ENCODE measurements around the gene WASF2.
A peak's percentile ranks its signal among the peaks of the same experiment; 100 is the strongest.

WASF2 gene

GRCh38 chr1:27527890-27528817 lies 38.2 kb upstream of the WASF2 start:
- H3K27me3 ChIP-seq (ENCODE audit: control insufficient read depth, insufficient read depth, low read length) = no peaks in the 10 kb centered on the region
- H3K4me1 ChIP-seq (ENCODE audit: control insufficient read depth, insufficient read depth, low read length) = peaks cover 56% of the 10 kb centered on the region
- peak overlapping the region; percentile 59 for H3K9ac ChIP-seq (ENCODE audit: low read length)
- peaks cover 4% of the 10 kb centered on the region for H3K36me3 ChIP-seq (ENCODE audit: control insufficient read depth, insufficient read depth, low read length)
- peak overlapping the region; percentile 42 for H3K4me3 ChIP-seq (ENCODE audit: low read length)
- H3K9me3 ChIP-seq (ENCODE audit: control insufficient read depth, low read length) = no peaks in the 10 kb centered on the region

- no peaks in the 10 kb centered on the region for H3K27me3 ChIP-seq (ENCODE audit: control insufficient read depth, insufficient read depth, low read length)
- no peaks in the 10 kb centered on the region for H3K9me3 ChIP-seq (ENCODE audit: control insufficient read depth, low read length)
- no peaks in the 10 kb centered on the region for H3K36me3 ChIP-seq (ENCODE audit: control insufficient read depth, insufficient read depth, low read length)
- peak overlapping the region; percentile 59 for H3K9ac ChIP-seq (ENCODE audit: low read length)
- H3K4me3 ChIP-seq (ENCODE audit: low read length) = peak overlapping the region; percentile 42
- H3K4me1 ChIP-seq (ENCODE audit: control insufficient read depth, insufficient read depth, low read length) = peaks cover 64% of the 10 kb centered on the region
Measured at GRCh38 chr1:27527223-27527889, 37.4 kb upstream of the WASF2 start.

GRCh38 chr1:27526569-27527222 lies 36.7 kb upstream of the WASF2 start:
- Histone ChIP-seq H3K9ac (ENCODE audit: low read length) (peak overlapping the region; percentile 59), H3K4me1 (ENCODE audit: control insufficient read depth, insufficient read depth, low read length) (peaks cover 71% of the 10 kb centered on the region), H3K4me3 (ENCODE audit: low read length) (no peak overlapping the region), H3K27me3 (ENCODE audit: control insufficient read depth, insufficient read depth, low read length) (no peaks in the 10 kb centered on the region), H3K9me3 (ENCODE audit: control insufficient read depth, low read length) (no peaks in the 10 kb centered on the region), H3K36me3 (ENCODE audit: control insufficient read depth, insufficient read depth, low read length) (no peaks in the 10 kb centered on the region)

- Histone ChIP-seq H3K9ac (ENCODE audit: low read length) (peak overlapping the region; percentile 24), H3K4me1 (ENCODE audit: control insufficient read depth, insufficient read depth, low read length) (peaks cover 82% of the 10 kb centered on the region), H3K36me3 (ENCODE audit: control insufficient read depth, insufficient read depth, low read length) (no peaks in the 10 kb centered on the region), H3K4me3 (ENCODE audit: low read length) (no peak overlapping the region), H3K27me3 (ENCODE audit: control insufficient read depth, insufficient read depth, low read length) (no peaks in the 10 kb centered on the region), H3K9me3 (ENCODE audit: control insufficient read depth, low read length) (no peaks in the 10 kb centered on the region)
Measured at GRCh38 chr1:27525296-27526272, 35.6 kb upstream of the WASF2 start.

- H3K36me3 ChIP-seq (ENCODE audit: control insufficient read depth, insufficient read depth, low read length) = no peaks in the 10 kb centered on the region
- H3K9ac ChIP-seq (ENCODE audit: low read length) = peak overlapping the region; percentile 56
- H3K4me3 ChIP-seq (ENCODE audit: low read length) = peak overlapping the region; percentile 49
- peaks cover 90% of the 10 kb centered on the region for H3K4me1 ChIP-seq (ENCODE audit: control insufficient read depth, insufficient read depth, low read length)
- H3K27me3 ChIP-seq (ENCODE audit: control insufficient read depth, insufficient read depth, low read length) = no peaks in the 10 kb centered on the region
- H3K9me3 ChIP-seq (ENCODE audit: control insufficient read depth, low read length) = no peaks in the 10 kb centered on the region
Measured at GRCh38 chr1:27523337-27524020, 33.5 kb upstream of the WASF2 start.

GRCh38 chr1:27522432-27523336 lies 32.7 kb upstream of the WASF2 start:
- no peaks in the 10 kb centered on the region for H3K36me3 ChIP-seq (ENCODE audit: control insufficient read depth, insufficient read depth, low read length)
- H3K9ac ChIP-seq (ENCODE audit: low read length) = peak overlapping the region; percentile 56
- peaks cover 92% of the 10 kb centered on the region for H3K4me1 ChIP-seq (ENCODE audit: control insufficient read depth, insufficient read depth, low read length)
- H3K27me3 ChIP-seq (ENCODE audit: control insufficient read depth, insufficient read depth, low read length) = no peaks in the 10 kb centered on the region
- peak overlapping the region; percentile 49 for H3K4me3 ChIP-seq (ENCODE audit: low read length)
- no peaks in the 10 kb centered on the region for H3K9me3 ChIP-seq (ENCODE audit: control insufficient read depth, low read length)

- no peaks in the 10 kb centered on the region for H3K36me3 ChIP-seq (ENCODE audit: control insufficient read depth, insufficient read depth, low read length)
- no peaks in the 10 kb centered on the region for H3K27me3 ChIP-seq (ENCODE audit: control insufficient read depth, insufficient read depth, low read length)
- no peak overlapping the region for H3K4me3 ChIP-seq (ENCODE audit: low read length)
- H3K9me3 ChIP-seq (ENCODE audit: control insufficient read depth, low read length) = no peaks in the 10 kb centered on the region
- H3K9ac ChIP-seq (ENCODE audit: low read length) = no peak overlapping the region
- H3K4me1 ChIP-seq (ENCODE audit: control insufficient read depth, insufficient read depth, low read length) = peaks cover 89% of the 10 kb centered on the region
Measured at GRCh38 chr1:27521861-27522431, 32.0 kb upstream of the WASF2 start.

GRCh38 chr1:27521336-27521831 lies 31.4 kb upstream of the WASF2 start:
- no peaks in the 10 kb centered on the region for H3K9me3 ChIP-seq (ENCODE audit: control insufficient read depth, low read length)
- no peaks in the 10 kb centered on the region for H3K27me3 ChIP-seq (ENCODE audit: control insufficient read depth, insufficient read depth, low read length)
- no peak overlapping the region for H3K4me3 ChIP-seq (ENCODE audit: low read length)
- H3K36me3 ChIP-seq (ENCODE audit: control insufficient read depth, insufficient read depth, low read length) = no peaks in the 10 kb centered on the region
- H3K9ac ChIP-seq (ENCODE audit: low read length) = peak overlapping the region; percentile 25
- peaks cover 86% of the 10 kb centered on the region for H3K4me1 ChIP-seq (ENCODE audit: control insufficient read depth, insufficient read depth, low read length)

- Histone ChIP-seq H3K36me3 (ENCODE audit: control insufficient read depth, insufficient read depth, low read length) (no peaks in the 10 kb centered on the region), H3K9me3 (ENCODE audit: control insufficient read depth, low read length) (no peaks in the 10 kb centered on the region), H3K4me3 (ENCODE audit: low read length) (no peak overlapping the region), H3K27me3 (ENCODE audit: control insufficient read depth, insufficient read depth, low read length) (no peaks in the 10 kb centered on the region), H3K4me1 (ENCODE audit: control insufficient read depth, insufficient read depth, low read length) (peaks cover 79% of the 10 kb centered on the region), H3K9ac (ENCODE audit: low read length) (peak overlapping the region; percentile 25)
Measured at GRCh38 chr1:27520651-27521050, 30.7 kb upstream of the WASF2 start.
